PC-9 (cell line): ENCODE data around the gene PICK1.

Source experiments
- EZH2 ChIP-seq: fragments of 200-600 bp; sonication (generic); IDR thresholded peaks from 2 replicates; pipeline ENCODE4 v1.8.0; 2017; ENCODE audit warnings: antibody characterized with exemption, low read depth
- TF ChIP-seq, protein P1 (sequence below): fragments of 200-600 bp; sonication (generic); conservative IDR thresholded peaks from 2 replicates; pipeline ENCODE4 v1.6.1; 2017; ENCODE audit warnings: mixed run types, antibody characterized with exemption, mild to moderate bottlenecking, moderate library complexity

DNA sequence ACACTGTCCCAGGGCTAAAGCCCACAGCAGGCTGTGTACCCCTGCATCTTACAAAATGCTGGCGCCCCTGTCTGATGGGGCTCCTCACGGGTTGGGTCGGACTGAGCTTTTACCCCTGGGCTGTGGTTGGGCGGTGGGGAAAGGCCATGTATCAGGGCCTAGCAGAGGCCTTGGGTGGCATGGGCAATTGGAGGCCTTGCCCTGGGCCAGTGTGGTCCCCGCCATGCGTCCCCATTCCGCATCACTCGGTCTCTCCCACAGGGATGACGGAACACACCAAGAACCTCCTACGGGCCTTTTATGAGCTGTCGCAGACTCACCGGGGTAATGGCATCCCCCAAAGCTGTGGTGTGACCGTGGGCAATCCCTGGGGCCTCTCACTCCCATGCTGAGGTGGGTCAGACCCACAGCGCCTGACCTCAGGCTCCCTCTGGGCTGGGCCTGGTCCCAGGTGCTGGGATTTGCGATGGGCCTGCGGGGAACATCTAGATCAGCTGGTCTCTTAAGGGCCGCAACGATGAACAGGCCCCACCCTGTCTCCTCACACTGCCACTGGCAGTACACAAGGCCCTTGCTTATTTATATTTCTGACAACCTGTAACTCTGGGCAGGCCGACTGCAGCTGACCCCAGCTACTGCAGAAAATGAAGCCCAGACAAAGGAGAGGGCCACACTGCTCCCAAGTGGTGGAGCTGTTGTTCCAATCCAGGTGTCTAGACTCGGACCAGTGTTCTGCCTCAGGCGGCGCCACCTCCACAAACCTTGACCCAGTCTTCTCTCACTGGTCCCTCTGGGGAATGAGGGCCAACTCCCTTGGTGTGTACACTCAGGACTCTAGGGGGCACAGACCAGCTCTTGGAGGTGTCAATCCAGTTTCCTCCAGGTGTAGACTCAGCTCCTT lies 14.5 kb downstream of the PICK1 start:
- TF ChIP-seq EZH2 = no peak
- TF ChIP-seq, protein P1, sequence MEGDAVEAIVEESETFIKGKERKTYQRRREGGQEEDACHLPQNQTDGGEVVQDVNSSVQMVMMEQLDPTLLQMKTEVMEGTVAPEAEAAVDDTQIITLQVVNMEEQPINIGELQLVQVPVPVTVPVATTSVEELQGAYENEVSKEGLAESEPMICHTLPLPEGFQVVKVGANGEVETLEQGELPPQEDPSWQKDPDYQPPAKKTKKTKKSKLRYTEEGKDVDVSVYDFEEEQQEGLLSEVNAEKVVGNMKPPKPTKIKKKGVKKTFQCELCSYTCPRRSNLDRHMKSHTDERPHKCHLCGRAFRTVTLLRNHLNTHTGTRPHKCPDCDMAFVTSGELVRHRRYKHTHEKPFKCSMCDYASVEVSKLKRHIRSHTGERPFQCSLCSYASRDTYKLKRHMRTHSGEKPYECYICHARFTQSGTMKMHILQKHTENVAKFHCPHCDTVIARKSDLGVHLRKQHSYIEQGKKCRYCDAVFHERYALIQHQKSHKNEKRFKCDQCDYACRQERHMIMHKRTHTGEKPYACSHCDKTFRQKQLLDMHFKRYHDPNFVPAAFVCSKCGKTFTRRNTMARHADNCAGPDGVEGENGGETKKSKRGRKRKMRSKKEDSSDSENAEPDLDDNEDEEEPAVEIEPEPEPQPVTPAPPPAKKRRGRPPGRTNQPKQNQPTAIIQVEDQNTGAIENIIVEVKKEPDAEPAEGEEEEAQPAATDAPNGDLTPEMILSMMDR = no peak
